Stomach (tissue), 9 donors: ENCODE measurements around the gene NFE2L2. TPM values are rescaled to one million over a fixed set of nuclear protein-coding genes. Genes with fewer than 3 reads are reported as not detected.

Experiments used
- DNase-seq, 2 donors: peaks; one replicate each; pipeline versions ENCODE4 v3.0.0 to v3.0.0-alpha.2; 2013 to 2019
- H3K27ac ChIP-seq, 5 donors: fragments of 200-600 bp in 4 of 5; sonication (generic) in 4 of 5; one replicate each; pipeline ENCODE4 v1.5.1; 2013 to 2019; ENCODE audit warnings: mild to moderate bottlenecking in 1 of 5, moderate library complexity in 1 of 5
- H3K27me3 ChIP-seq, 3 donors: fragments of 200-600 bp; sonication (generic); one replicate each; pipeline ENCODE4 v1.5.1; 2017 to 2019; ENCODE audit warnings: mixed run types in 1 of 3
- H3K36me3 ChIP-seq, 4 donors: fragments of 200-600 bp; sonication (generic); 1 replicate in 3 of 4; 2 replicates in 1 of 4; pipeline ENCODE4 v1.5.1; 2016 to 2019
- H3K4me1 ChIP-seq, 4 donors: fragments of 200-600 bp; sonication (generic); one replicate each; pipeline ENCODE4 v1.5.1; 2016 to 2019
- H3K4me3 ChIP-seq, 4 donors: fragments of 200-600 bp; sonication (generic) in 3 of 4; one replicate each; pipeline ENCODE4 v1.5.1; 2016 to 2019; ENCODE audit warnings: mild to moderate bottlenecking in 1 of 4
- H3K9me3 ChIP-seq, 4 donors: fragments of 200-600 bp; sonication (generic); one replicate each; pipeline ENCODE4 v1.5.1; 2016 to 2019
- EP300 ChIP-seq: sonication (generic); formaldehyde crosslinking; IDR thresholded peaks from one replicate; pipeline ENCODE4 v1.6.1; 2017; ENCODE audit warnings: antibody characterized with exemption
- POLR2A ChIP-seq, 4 donors: fragments of 450-650 bp; IDR thresholded peaks; one replicate each; pipeline ENCODE4 v1.6.1; 2016; ENCODE audit warnings: antibody characterized with exemption in 4 of 4, control low read depth in 2 of 4, mild to moderate bottlenecking in 1 of 4, moderate library complexity in 1 of 4
- POLR2AphosphoS5 ChIP-seq, 3 donors: sonication (generic); formaldehyde crosslinking; IDR thresholded peaks; one replicate each; pipeline ENCODE4 v1.6.1; 2016; ENCODE audit warnings: antibody characterized with exemption in 3 of 3
- WGBS, 5 donors: extraction: QIAGEN DNeasy Blood & Tissue Kit in 3 of 5; methylation state at CpG; one replicate each; pipeline versions ENCODE4 v1.1.5 to v1.1.7; 2013 to 2018; 5-methylcytosine and 5-hydroxymethylcytosine counted together
- intact Hi-C: fragments of 100-400 bp; cut with DNase I; formaldehyde crosslinking; loops from one replicate; pipeline ENCODE4 v1.15.1; 2023; ENCODE audit warnings: low total_unique reads
- polyA plus RNA-seq, 3 donors: library from polyadenylated mRNA; stranded (reverse); fragments of 200-250 nt; gene quantifications; one replicate each; pipeline ENCODE4 v1.2.3, GENCODE V29; 2013
- total RNA-seq, 5 donors: library from RNA; depleted of rRNA; stranded (reverse); fragments of >200 nt; gene quantifications; one replicate each; pipeline versions ENCODE4 v1.1.0 to v1.2.3, GENCODE V29; 2014 to 2016
- TF ChIP-seq, protein P1 (sequence below), 7 experiments: fragments of 450-650 bp in 4 of 7; fragments of 200-600 bp in 3 of 7; sonication (generic) in 3 of 7; IDR thresholded peaks; one replicate each; pipeline ENCODE4 v1.5.1; 2016 to 2019; ENCODE audit warnings: antibody characterized with exemption in 7 of 7, control low read depth in 2 of 7, mild to moderate bottlenecking in 1 of 7
- donor health status: healthy with polysubstance abuse.
- donor health status: Bipolar disorder and iron deficiency.
- donor health status: healthy.

Gene NFE2L2
- total and polyA plus RNA-seq, 8 donors: 37.1 to 223 (median 112) TPM

DNA sequence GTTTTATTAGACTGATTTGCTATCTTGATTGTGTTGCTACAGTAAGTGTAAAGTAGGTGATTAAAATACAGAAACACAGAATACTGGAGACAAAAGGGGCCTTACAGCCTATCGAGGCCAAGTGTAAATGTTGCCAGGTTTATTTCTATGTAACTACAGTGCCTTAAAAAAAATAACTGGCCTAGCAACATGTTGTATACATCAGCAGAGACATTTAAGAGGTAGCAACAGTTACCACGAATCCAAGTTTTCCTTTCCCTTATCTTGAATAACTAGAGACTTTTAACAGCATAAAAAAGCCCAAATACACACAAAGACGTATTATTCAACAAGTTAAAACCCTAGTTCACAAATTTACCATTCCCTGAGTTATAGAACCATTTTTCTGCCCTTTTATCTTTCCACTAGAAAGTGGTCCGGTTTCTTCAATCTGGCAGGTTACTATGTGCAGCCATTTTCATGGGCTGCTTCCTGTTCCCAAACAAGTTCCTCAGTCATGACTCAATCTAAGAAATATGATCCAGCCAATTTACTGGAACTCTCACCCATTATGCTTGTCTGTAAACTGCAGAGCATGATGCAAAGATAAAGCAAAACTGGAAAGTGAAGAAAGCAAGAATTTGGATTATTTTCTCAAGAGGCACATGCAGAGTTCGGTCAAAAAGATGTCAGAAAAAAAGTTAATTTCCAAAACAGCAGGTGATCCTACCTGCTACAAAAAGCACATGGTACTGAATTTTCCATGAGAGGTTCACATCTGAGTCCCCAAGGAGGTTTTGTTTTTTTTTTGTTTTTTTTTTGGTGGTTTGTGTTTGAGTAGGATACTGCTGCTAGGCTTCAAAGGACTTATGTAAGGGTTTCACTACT is 22.2 kb downstream of the NFE2L2 start:
- Histone ChIP-seq H3K27me3 (no peaks in the 10 kb centered on the region), H3K9me3 (no peaks in the 10 kb centered on the region), H3K36me3 (peaks cover 0 to 4% (median 0%) of the 10 kb centered on the region in 4 donors), H3K4me1 (peaks cover 84 to 100% (median 98%) of the 10 kb centered on the region in 4 donors), H3K27ac (peak overlapping the region in 4 of 5 donors; percentile 77 to 94 (median 86)), H3K4me3 (peak overlapping the region in 2 of 4 donors; percentile 13 to 24)
- TF ChIP-seq EP300 (no peak), POLR2A (IDR thresholded peaks at IDR 0.05) (no peak), POLR2AphosphoS5 (IDR thresholded peaks at IDR 0.05) (peak; percentile 61 to 89 (median 81))
- TF ChIP-seq, protein P1, sequence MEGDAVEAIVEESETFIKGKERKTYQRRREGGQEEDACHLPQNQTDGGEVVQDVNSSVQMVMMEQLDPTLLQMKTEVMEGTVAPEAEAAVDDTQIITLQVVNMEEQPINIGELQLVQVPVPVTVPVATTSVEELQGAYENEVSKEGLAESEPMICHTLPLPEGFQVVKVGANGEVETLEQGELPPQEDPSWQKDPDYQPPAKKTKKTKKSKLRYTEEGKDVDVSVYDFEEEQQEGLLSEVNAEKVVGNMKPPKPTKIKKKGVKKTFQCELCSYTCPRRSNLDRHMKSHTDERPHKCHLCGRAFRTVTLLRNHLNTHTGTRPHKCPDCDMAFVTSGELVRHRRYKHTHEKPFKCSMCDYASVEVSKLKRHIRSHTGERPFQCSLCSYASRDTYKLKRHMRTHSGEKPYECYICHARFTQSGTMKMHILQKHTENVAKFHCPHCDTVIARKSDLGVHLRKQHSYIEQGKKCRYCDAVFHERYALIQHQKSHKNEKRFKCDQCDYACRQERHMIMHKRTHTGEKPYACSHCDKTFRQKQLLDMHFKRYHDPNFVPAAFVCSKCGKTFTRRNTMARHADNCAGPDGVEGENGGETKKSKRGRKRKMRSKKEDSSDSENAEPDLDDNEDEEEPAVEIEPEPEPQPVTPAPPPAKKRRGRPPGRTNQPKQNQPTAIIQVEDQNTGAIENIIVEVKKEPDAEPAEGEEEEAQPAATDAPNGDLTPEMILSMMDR (IDR thresholded peaks at IDR 0.05): no peak
- WGBS, 5 donors: 10 to 17% (median 15%) methylated on average over 5 of the region's 5 CpGs
- DNase-seq: peak in 1 of 2 donors; percentile 91
- intact Hi-C loops: no loop called here

DNA sequence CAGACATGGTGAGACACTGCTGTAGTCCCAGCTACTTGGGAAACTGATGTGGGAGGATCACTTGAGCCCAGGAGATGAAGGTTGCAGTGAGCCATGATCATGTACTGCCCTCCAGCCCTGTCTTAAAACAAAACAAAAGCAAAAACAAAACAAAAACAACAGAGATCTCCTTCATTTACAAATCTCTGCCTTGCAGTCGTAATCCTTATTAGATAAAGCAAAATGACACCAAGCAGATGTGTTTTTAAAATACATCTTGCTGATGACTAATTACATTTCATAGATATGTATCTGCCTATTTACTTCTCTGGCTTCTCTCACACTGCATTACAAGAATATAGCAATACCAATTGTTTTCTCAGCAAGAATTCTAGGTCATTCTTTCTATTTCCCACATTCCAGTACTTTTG is 22.8 kb downstream of the NFE2L2 start:
- H3K36me3 ChIP-seq: peaks cover 0 to 4% (median 2%) of the 10 kb centered on the region in 4 donors
- no peaks in the 10 kb centered on the region for H3K27me3 ChIP-seq
- intact Hi-C loops: no loop called here
- peaks cover 90 to 100% (median 100%) of the 10 kb centered on the region in 4 donors for H3K4me1 ChIP-seq
- WGBS, 5 donors: 23 to 59% (median 31%) methylated on average over 1 of the region's 1 CpG
- H3K4me3 ChIP-seq: peak overlapping the region in 2 of 4 donors; percentile 13 to 24
- no peak for DNase-seq
- H3K27ac ChIP-seq: peak overlapping the region; percentile 69 to 94 (median 85)
- no peaks in the 10 kb centered on the region for H3K9me3 ChIP-seq
- TF ChIP-seq EP300: no peak
- TF ChIP-seq, protein P1 (IDR thresholded peaks at IDR 0.05): no peak
- no peak for TF ChIP-seq POLR2AphosphoS5 (IDR thresholded peaks at IDR 0.05)
- TF ChIP-seq POLR2A (IDR thresholded peaks at IDR 0.05): no peak

DNA sequence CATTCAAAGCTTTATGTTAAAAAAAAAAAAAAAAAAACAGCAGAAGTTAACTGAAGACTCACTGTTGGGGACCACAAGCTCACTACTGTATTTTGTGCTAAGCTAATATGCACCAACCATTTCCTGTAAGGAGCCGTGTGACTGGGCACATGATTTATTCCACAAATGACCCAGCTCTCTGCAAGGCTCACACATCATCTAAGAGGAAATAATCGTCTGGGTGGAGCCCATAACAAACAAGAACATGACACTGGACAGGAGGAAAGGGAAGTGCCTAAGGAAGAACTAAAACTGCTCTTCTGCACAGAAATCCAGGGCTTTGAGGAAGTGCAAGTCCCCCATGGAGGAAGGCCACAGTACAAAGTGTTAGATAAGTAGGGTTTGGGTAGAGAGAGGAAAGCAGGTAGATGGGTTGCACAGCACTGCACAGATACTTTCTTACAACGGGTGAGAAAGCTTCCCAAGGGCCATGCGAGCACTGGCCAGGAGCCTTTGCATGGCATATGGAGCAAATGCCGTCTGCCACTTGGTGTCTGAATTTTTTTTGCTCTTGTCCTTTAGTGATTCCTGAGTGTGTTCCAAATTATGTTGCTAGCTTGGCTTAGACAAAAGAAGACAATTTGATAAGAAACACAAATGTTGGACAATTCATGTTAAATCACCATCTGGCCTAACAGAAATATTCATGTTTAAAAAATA is 24.4 kb downstream of the NFE2L2 start:
- intact Hi-C loops: no loop called here
- Histone ChIP-seq H3K4me1 (peaks cover 75 to 100% (median 94%) of the 10 kb centered on the region in 4 donors), H3K36me3 (peaks cover 0 to 9% (median 5%) of the 10 kb centered on the region in 4 donors), H3K9me3 (no peaks in the 10 kb centered on the region), H3K4me3 (peak overlapping the region in 1 of 4 donors; percentile 31), H3K27me3 (no peaks in the 10 kb centered on the region), H3K27ac (peak overlapping the region; percentile 53 to 94 (median 85))
- TF ChIP-seq EP300 (no peak), POLR2AphosphoS5 (IDR thresholded peaks at IDR 0.05) (peak in 2 of 3 donors; percentile 50 to 77)
- WGBS, 5 donors: 22 to 28% (median 26%) methylated on average over 5 of the region's 5 CpGs
- peak; percentile 40 to 86 for DNase-seq

DNA sequence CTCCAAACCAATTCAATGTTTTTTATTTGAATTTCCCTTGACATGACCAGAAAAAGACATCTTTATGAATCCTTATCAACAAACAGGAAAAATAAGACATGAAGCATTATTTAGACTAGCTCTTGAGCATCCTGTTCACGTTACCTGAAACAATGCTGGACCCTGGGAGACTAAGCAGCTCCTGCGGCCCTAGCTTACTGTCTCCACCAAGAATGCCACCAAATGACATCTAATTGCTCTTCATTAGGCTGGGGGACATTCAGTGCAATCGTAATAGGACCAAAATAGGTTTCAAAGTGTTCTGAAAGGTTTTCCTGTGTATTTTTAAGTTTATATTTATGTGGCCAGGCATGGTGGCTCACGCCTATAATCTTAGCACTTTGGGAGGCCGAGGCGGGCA is 25.5 kb downstream of the NFE2L2 start:
- WGBS, 5 donors: 69 to 75% (median 74%) methylated on average over 6 of the region's 6 CpGs
- intact Hi-C loops: no loop called here
- Histone ChIP-seq H3K4me3 (no peak overlapping the region), H3K27me3 (no peaks in the 10 kb centered on the region), H3K9me3 (no peaks in the 10 kb centered on the region), H3K27ac (peak overlapping the region; percentile 46 to 94 (median 85)), H3K36me3 (peaks cover 1 to 20% (median 10%) of the 10 kb centered on the region in 4 donors), H3K4me1 (peaks cover 71 to 100% (median 88%) of the 10 kb centered on the region in 4 donors)
- DNase-seq: no peak
- TF ChIP-seq, protein P1 (IDR thresholded peaks at IDR 0.05): no peak
- TF ChIP-seq POLR2A (IDR thresholded peaks at IDR 0.05) (no peak), EP300 (no peak), POLR2AphosphoS5 (IDR thresholded peaks at IDR 0.05) (no peak)
